Fibroblast of lung (primary cell): ENCODE data around the gene GAREM2.

Experiments
- EZH2 ChIP-seq: IDR thresholded peaks from 2 replicates; pipeline ENCODE4 v1.5.1; 2012; ENCODE audit warnings: low read length, control low read depth, mild to moderate bottlenecking; ENCODE audit errors: missing control alignments
- TF ChIP-seq, protein P1 (sequence below), 2 donors: IDR thresholded peaks in 1 of 2; conservative IDR thresholded peaks in 1 of 2; 1 replicate in 1 of 2; 2 replicates in 1 of 2; pipeline ENCODE4 v1.5.1; 2011 to 2012; ENCODE audit warnings: low read length in 2 of 2, control low read depth in 1 of 2, inconsistent platforms in 1 of 2, low read depth in 1 of 2, mild to moderate bottlenecking in 1 of 2

DNA sequence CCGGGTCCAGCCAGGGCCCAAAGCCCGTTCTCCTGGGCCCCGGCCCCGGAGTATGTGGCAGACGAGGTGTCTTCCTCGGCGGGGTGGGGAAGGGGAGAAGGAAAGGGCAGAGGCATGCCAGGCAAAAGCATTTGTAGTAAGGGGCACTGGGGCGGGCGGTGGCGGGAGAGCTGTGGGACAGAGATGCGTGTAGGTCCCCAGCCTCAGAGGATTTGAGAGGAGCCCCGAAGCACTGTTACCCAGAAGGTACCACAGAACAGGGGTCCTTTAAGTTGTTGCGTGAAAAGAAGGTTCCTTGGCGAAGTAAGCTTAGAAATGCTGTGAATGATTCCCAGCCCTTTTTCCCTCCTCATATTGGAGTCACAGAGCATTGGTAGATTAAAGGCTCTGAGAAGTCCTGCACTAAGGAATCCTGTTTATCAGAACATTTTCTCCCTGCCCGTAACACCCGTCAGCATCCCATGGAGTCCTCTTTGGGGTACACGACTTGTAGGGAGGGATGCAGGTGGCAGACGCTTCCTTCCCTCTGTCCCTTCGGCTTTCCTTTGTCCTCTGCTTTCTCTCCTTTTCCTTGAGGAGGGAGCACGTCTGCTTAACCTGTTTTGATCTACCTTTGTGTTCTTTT is 12.5 kb downstream of the GAREM2 start:
- TF ChIP-seq, protein P1, sequence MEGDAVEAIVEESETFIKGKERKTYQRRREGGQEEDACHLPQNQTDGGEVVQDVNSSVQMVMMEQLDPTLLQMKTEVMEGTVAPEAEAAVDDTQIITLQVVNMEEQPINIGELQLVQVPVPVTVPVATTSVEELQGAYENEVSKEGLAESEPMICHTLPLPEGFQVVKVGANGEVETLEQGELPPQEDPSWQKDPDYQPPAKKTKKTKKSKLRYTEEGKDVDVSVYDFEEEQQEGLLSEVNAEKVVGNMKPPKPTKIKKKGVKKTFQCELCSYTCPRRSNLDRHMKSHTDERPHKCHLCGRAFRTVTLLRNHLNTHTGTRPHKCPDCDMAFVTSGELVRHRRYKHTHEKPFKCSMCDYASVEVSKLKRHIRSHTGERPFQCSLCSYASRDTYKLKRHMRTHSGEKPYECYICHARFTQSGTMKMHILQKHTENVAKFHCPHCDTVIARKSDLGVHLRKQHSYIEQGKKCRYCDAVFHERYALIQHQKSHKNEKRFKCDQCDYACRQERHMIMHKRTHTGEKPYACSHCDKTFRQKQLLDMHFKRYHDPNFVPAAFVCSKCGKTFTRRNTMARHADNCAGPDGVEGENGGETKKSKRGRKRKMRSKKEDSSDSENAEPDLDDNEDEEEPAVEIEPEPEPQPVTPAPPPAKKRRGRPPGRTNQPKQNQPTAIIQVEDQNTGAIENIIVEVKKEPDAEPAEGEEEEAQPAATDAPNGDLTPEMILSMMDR (conservative IDR thresholded peaks at IDR 0.05 in 1 of 2, IDR thresholded peaks at IDR 0.05 in 1 of 2; ENCODE audit: low read depth in 1 of 2, low read length in 2 of 2): no peak
- no peak for TF ChIP-seq EZH2
